ENCODE measurements around the gene RSAD1.

Gene RSAD1

DNA sequence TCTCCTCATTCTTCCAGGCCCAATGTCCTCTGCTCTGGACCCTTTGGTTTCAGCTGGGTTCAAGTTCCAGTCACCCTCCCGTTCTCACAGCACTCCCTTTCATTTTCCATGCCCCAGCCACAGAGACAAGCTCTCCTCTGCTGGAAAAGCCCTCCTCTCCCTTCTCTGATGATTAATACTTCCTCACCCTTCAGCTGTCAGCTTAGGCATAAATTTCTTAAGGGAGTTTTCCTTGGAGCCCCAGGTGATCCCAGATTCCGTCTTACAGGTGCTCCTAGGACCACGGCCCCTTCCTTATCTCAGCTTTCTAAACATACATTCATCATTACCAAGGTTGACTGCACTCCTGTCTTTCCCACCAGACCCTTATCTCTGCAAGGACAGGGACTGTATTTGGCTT is 20.4 kb upstream of the RSAD1 start:
- DNase-seq (ENCODE audit: low read depth): no peak
- H3K4me3 ChIP-seq (ENCODE audit: low read depth, low read length): no peak overlapping the region
- TF ChIP-seq, protein P1, sequence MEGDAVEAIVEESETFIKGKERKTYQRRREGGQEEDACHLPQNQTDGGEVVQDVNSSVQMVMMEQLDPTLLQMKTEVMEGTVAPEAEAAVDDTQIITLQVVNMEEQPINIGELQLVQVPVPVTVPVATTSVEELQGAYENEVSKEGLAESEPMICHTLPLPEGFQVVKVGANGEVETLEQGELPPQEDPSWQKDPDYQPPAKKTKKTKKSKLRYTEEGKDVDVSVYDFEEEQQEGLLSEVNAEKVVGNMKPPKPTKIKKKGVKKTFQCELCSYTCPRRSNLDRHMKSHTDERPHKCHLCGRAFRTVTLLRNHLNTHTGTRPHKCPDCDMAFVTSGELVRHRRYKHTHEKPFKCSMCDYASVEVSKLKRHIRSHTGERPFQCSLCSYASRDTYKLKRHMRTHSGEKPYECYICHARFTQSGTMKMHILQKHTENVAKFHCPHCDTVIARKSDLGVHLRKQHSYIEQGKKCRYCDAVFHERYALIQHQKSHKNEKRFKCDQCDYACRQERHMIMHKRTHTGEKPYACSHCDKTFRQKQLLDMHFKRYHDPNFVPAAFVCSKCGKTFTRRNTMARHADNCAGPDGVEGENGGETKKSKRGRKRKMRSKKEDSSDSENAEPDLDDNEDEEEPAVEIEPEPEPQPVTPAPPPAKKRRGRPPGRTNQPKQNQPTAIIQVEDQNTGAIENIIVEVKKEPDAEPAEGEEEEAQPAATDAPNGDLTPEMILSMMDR (IDR thresholded peaks at IDR 0.05; ENCODE audit: low read depth, low read length, missing control alignments): no peak

DNA sequence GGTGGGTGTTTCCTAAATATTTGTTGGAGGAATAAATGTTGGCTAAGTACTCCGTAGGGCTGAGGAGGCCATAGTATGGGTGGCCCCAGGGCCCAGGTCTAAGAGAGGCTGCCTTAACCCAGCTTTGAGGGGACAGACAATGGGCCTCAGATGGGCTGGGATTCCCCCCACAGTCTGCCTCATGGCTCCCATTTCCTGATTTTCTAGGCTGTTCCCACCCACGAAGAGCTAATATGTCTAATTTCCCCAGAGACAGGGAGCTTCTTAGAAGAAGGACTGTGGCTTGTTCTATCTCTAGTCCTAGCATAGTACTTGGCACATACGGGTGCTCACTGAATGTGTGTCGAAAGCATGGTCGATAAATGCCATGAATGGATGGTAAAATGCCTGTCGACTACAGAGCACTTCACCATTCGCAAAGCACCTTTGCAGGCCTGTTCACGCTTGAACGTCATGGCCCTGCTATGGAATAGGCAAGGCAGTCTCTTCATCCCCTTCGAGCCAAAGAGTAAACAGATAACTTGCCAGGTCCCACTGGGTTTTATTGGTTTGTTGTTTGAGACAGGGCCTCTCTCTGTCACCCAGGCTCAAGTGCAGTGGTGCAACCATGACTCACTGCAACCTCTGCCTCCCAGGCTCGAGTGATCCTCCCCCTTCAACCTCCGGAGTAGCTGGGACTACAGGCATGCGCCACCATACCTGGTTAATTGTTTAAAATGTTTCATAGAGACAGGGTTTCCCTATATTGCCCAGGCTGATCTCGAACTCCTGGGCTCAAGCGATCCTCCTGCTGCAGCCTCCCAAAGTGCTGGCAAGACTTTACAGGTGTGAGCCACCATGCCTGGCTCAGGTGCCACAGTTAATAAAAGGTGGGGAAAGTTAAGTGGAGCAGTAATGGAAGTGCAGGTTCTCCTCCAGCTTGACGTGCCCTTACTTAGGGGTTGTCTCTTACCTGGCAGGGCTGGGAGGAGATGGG is 19.7 kb upstream of the RSAD1 start:
- TF ChIP-seq, protein P1 (IDR thresholded peaks at IDR 0.05; ENCODE audit: low read depth, low read length, missing control alignments): no peak

DNA sequence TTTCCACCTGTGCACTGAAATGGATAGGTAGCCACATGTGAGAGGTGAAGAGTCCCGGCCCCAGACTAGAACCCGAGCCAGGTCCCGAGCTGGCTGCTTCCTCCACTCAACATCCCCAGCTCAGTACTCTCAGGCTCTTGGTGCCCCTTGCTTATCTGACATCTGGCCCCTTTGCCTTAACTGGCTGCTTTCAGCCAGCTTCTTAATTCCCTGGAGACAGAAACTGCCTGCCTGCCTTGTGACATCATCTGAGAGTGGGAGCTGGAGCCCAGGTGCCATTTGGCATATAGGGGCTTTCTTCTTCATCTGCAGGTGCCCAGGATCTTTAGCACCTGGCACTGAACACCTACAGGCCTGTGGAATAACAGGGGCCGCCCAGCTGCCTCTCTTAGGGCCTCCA is 18.9 kb upstream of the RSAD1 start:
- H3K4me3 ChIP-seq (ENCODE audit: low read depth, low read length): no peak overlapping the region
- TF ChIP-seq, protein P1 (IDR thresholded peaks at IDR 0.05; ENCODE audit: low read depth, low read length, missing control alignments): no peak
- no peak for DNase-seq (ENCODE audit: low read depth)

More for the DNA sequence above, 19.7 kb upstream of the RSAD1 start:
- no peak overlapping the region for H3K4me3 ChIP-seq (ENCODE audit: low read depth, low read length)
- no peak for DNase-seq (ENCODE audit: low read depth)

DNA sequence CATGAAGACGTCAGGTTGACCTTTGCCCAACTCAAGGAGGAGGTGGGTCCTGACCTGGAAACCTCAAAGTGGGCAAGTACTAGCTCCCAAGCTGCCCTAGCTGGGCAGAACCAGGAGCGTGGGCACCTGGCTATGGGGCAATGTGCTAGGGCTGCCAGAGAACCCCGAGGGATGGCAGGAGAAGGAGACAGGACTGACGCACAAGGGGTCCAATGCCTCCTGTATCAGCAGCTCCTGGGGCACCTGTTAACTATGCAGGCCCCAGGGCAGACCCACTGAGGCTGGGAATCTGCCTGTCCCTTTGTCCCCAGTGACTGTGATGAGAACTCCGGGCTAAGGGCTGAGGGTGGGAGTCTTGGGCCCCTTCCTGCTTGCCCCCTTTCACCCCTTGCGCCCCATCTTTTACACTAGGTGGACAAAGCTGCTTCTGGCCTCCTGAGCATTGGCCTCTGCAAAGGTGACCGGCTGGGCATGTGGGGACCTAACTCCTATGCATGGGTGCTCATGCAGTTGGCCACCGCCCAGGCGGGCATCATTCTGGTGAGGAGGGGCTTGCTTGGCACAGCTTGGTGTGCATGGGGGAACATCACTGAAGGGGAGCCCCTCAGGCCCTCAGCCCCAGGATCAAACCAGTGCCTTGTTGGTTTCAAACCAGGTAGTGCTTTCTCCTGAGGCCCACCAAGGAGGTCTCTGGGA is 17.7 kb upstream of the RSAD1 start:
- TF ChIP-seq, protein P1 (IDR thresholded peaks at IDR 0.05; ENCODE audit: low read depth, low read length, missing control alignments): no peak
- no peak overlapping the region for H3K4me3 ChIP-seq (ENCODE audit: low read depth, low read length)
- DNase-seq (ENCODE audit: low read depth): no peak

DNA sequence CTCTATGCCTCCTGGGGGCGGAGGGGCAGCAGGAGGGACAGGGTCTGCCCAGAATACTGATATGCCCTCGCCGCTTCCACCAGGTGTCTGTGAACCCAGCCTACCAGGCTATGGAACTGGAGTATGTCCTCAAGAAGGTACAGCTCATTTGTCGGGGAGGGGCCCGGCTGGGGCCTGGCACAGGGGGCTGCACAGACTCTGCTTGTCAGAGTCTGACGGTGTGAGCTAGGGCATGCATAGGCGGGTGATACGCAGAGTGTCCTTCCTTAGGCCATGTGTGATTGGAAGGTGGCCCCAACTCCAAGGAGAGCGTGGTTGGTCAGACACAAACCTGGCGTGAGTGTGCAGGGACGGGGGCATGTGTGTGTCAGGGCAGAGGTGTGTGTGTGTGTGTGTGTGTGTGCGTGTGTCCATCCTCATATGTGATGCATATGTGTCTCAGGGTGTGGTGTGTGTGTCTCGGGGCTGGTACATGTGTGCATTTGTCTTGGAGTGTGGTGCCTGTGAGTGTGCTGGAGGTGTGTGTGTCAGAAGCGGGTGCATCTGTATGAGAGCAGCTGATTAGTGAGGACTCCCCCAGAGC is 17.0 kb upstream of the RSAD1 start:
- TF ChIP-seq, protein P1 (IDR thresholded peaks at IDR 0.05; ENCODE audit: low read depth, low read length, missing control alignments): no peak
- DNase-seq (ENCODE audit: low read depth): no peak
- H3K4me3 ChIP-seq (ENCODE audit: low read depth, low read length): no peak overlapping the region

DNA sequence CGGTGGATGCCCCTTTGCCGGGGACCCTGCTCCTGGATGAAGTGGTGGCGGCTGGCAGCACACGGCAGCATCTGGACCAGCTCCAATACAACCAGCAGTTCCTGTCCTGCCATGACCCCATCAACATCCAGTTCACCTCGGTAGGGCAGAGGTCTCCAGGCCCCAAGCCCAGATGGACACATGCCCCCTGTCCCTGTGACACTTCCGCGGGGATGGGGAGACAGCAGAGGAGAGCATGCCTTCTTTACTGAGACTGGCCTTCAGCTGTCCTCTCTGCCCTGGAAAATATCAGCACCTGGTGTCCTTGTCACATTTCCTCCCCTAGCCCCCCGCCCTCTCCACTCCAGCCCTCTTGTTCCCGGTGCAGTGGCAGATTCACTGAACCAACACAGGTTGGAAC is 16.2 kb upstream of the RSAD1 start:
- no peak overlapping the region for H3K4me3 ChIP-seq (ENCODE audit: low read depth, low read length)
- no peak for DNase-seq (ENCODE audit: low read depth)
- TF ChIP-seq, protein P1 (IDR thresholded peaks at IDR 0.05; ENCODE audit: low read depth, low read length, missing control alignments): no peak

All from GM12864 (cell line).